Lower lobe of right lung (tissue), 2 donors: ENCODE data around the gene TTYH1. TPM values are rescaled to one million over a fixed set of nuclear protein-coding genes. Genes with fewer than 3 reads are reported as not detected.
"Not testable (repeated sequence)": the region's sequence is repeated elsewhere in the genome, so short reads cannot be mapped to it uniquely, and the experiment has no call there.

Experiments used
- ATAC-seq, 2 donors: fragments of 200-7000 bp; cut with Tn5 transposase; one replicate each; pipeline ENCODE4 v1.9.1; 2020 to 2022; ENCODE audit warnings: mild to moderate bottlenecking in 2 of 2, moderate library complexity in 2 of 2
- DNase-seq: peaks from one replicate; pipeline ENCODE4 v3.0.0-alpha.2; 2020
- H3K27ac ChIP-seq: fragments of 200-600 bp; one replicate; pipeline ENCODE4 v1.8.0; 2022
- H3K27me3 ChIP-seq: fragments of 200-600 bp; one replicate; pipeline ENCODE4 v1.8.0; 2022; ENCODE audit warnings: low read depth
- H3K36me3 ChIP-seq: fragments of 200-600 bp; one replicate; pipeline ENCODE4 v1.8.0; 2022; ENCODE audit warnings: mild to moderate bottlenecking
- H3K4me1 ChIP-seq: fragments of 200-600 bp; one replicate; pipeline ENCODE4 v1.8.0; 2022
- H3K4me3 ChIP-seq: fragments of 200-600 bp; one replicate; pipeline ENCODE4 v1.8.0; 2022; ENCODE audit warnings: mild to moderate bottlenecking
- H3K9me3 ChIP-seq: fragments of 200-600 bp; one replicate; pipeline ENCODE4 v1.8.0; 2022
- CTCF ChIP-seq: fragments of 200-600 bp; IDR thresholded peaks from one replicate; pipeline ENCODE4 v1.8.0; 2022; ENCODE audit warnings: antibody characterized with exemption, mild to moderate bottlenecking
- intact Hi-C: fragments of 100-400 bp; cut with DNase I; formaldehyde crosslinking; loops from one replicate; pipeline ENCODE4 v1.11.0; 2022
- long read RNA-seq: library from polyadenylated mRNA; unstranded; transcript quantifications from one replicate; pipeline ENCODE4 v2.0.0, GENCODE V29; 2021
- total RNA-seq: library from RNA; stranded (reverse); fragmentation: NEBNext Ultra II Directional; extraction: Animal tissue kit (Norgen Biotek cat#: 25700); gene quantifications from one replicate; pipeline ENCODE4 v1.2.1, GENCODE V29; 2021
- donor health status: DM: no; HTN: yes; CAD: no; lungs with severe emphysema.

The TTYH1 gene
- total RNA-seq, result not detected
- long read RNA-seq, partial matches to known transcripts, result 0 of 1 reads
- long read RNA-seq, other reads (novel, unspliced or antisense), result 1 of 1 reads

GRCh38 chr19:54415208-54415900, at the start of gene TTYH1:
TTYH1 (plus strand) TSS chr19:54415464; CDS start chr19:54415553, 89 bp downstream.
- Histone ChIP-seq H3K4me3 (no peak within 1 kb of the TSS), H3K27ac (no peak within 1 kb of the TSS), H3K27me3 (peaks cover 57% of the 10 kb centered on the region), H3K9me3 (no peaks in the 10 kb centered on the region), H3K4me1 (peaks cover 9% of the 10 kb centered on the region), H3K36me3 (no peaks in the 10 kb centered on the region)
- intact Hi-C loops, result no loop called here
- ATAC-seq (no peak), DNase-seq (no peak)
- TF ChIP-seq CTCF, result peak; percentile 18

GRCh38 chr19:54365798-54366197, 49.5 kb upstream of the TTYH1 start:
- H3K36me3 ChIP-seq, H3K9me3 ChIP-seq, H3K27me3 ChIP-seq, H3K4me3 ChIP-seq, DNase-seq, intact Hi-C loops, H3K4me1 ChIP-seq, ATAC-seq: not testable (repeated sequence)
- H3K27ac ChIP-seq, result peak overlapping the region; percentile 80

- ATAC-seq (no peak), DNase-seq (no peak)
- Histone ChIP-seq H3K4me1 (peaks cover 5% of the 10 kb centered on the region), H3K27ac (no peak overlapping the region), H3K4me3 (no peak overlapping the region), H3K36me3 (no peaks in the 10 kb centered on the region), H3K9me3 (no peaks in the 10 kb centered on the region), H3K27me3 (no peaks in the 10 kb centered on the region)
- TF ChIP-seq CTCF, result no peak
- intact Hi-C loops, result no loop called here
These were observed 48.5 kb upstream of the TTYH1 start for GRCh38 chr19:54366811-54367210.

GRCh38 chr19:54369082-54369687, 46.1 kb upstream of the TTYH1 start:
- ATAC-seq (no peak), DNase-seq (no peak)
- Histone ChIP-seq H3K9me3 (no peaks in the 10 kb centered on the region), H3K27me3 (no peaks in the 10 kb centered on the region), H3K27ac (peak overlapping the region; percentile 56), H3K36me3 (no peaks in the 10 kb centered on the region), H3K4me3 (peak overlapping the region; percentile 30), H3K4me1 (peaks cover 21% of the 10 kb centered on the region)
- no peak for TF ChIP-seq CTCF
- intact Hi-C loops, result no loop called here

GRCh38 chr19:54369688-54370433, 45.4 kb upstream of the TTYH1 start:
- intact Hi-C loops, H3K36me3 ChIP-seq, DNase-seq, H3K27me3 ChIP-seq, H3K9me3 ChIP-seq: not testable (repeated sequence)
- Histone ChIP-seq H3K4me3 (peak overlapping the region; percentile 30), H3K4me1 (peaks cover 21% of the 10 kb centered on the region), H3K27ac (peak overlapping the region; percentile 56)
- peak in 1 of 2 donors; percentile 53 for ATAC-seq

- ATAC-seq, DNase-seq, H3K27me3 ChIP-seq, H3K27ac ChIP-seq, intact Hi-C loops, H3K9me3 ChIP-seq, H3K4me3 ChIP-seq, H3K36me3 ChIP-seq: not testable (repeated sequence)
- H3K4me1 ChIP-seq, result peaks cover 21% of the 10 kb centered on the region
These were observed 44.8 kb upstream of the TTYH1 start for GRCh38 chr19:54370434-54370796.

GRCh38 chr19:54371453-54371852, 43.8 kb upstream of the TTYH1 start:
- DNase-seq, H3K9me3 ChIP-seq, H3K4me3 ChIP-seq, intact Hi-C loops, H3K27ac ChIP-seq, ATAC-seq, H3K27me3 ChIP-seq, H3K36me3 ChIP-seq: not testable (repeated sequence)
- H3K4me1 ChIP-seq, result peaks cover 21% of the 10 kb centered on the region
